Measurements from ENCODE around the gene P2RX7. TPM values are rescaled to one million over a fixed set of nuclear protein-coding genes. Genes with fewer than 3 reads are reported as not detected.
A peak's percentile ranks its signal among the peaks of the same experiment; 100 is the strongest.

P2RX7 gene
- total RNA-seq, 3 donors from 2014 or later, result 1.0 to 10.9 (median 1.4) TPM

DNA sequence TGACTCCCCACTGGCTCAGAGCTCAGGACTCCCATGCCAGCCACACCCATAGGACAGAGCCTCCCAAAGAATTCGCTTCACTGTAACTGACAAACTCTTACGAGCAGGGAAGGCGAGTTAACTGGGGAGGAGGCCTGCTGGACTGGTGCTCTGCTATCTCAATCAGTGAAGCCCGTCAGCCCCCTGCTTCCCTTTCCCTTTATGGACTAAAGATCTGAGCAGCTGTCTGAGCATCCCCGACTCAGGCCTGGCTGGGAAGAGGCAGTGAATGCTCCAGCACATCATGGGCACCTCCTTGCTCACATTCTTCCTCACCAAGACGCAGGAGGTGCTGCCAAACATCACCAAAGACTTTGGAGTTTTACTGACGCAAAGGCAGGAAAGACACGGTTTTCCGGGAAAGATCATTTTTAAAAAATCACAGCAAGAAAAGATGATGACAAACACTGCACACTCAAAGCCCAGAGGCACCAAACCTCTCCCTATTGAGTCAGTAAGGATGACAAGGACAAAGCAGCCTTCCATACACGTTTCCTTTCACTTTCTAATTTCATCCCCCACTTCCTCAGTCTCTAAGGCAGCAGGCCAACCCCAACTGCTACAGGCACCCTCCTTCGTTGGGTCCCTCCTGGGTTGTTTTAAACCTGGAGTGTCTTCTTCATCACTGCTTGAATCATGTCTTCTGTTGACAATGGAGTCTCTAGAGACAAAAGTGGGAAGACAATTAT, 45.0 kb upstream of the P2RX7 start:
- Histone ChIP-seq H3K9me3 (no peaks in the 10 kb centered on the region), H3K4me3 (no peak overlapping the region), H3K4me1 (ENCODE audit: low read depth) (no peaks in the 10 kb centered on the region), H3K36me3 (ENCODE audit: low read depth) (no peaks in the 10 kb centered on the region)
- intact Hi-C loops (cut with DNase I, micrococcal nuclease), result no loop called here
- DNase-seq (no peak), ATAC-seq (no peak)
- TF ChIP-seq, protein P1, sequence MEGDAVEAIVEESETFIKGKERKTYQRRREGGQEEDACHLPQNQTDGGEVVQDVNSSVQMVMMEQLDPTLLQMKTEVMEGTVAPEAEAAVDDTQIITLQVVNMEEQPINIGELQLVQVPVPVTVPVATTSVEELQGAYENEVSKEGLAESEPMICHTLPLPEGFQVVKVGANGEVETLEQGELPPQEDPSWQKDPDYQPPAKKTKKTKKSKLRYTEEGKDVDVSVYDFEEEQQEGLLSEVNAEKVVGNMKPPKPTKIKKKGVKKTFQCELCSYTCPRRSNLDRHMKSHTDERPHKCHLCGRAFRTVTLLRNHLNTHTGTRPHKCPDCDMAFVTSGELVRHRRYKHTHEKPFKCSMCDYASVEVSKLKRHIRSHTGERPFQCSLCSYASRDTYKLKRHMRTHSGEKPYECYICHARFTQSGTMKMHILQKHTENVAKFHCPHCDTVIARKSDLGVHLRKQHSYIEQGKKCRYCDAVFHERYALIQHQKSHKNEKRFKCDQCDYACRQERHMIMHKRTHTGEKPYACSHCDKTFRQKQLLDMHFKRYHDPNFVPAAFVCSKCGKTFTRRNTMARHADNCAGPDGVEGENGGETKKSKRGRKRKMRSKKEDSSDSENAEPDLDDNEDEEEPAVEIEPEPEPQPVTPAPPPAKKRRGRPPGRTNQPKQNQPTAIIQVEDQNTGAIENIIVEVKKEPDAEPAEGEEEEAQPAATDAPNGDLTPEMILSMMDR (IDR thresholded peaks at IDR 0.05), result no peak

DNA sequence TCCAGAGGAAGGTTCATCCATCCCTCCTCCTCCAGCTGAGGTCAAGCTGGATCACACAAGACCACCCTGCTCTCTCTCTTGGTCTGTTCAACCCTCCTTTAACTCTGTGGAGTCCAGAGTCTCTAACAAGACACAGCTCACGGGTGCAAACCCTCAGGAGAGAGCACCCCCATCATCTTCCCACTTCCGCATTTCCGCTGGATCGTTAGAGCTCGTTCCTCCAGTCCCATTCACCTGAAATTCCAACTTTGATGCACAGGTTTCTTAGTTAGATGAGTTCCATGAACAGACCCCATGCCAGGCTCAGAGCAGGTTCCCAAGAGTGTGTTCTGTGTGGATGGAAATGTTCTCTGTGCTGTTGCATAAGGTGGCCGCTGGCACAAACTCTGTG, 44.5 kb upstream of the P2RX7 start:
- Histone ChIP-seq H3K4me3 (no peak overlapping the region), H3K36me3 (ENCODE audit: low read depth) (no peaks in the 10 kb centered on the region), H3K9me3 (no peaks in the 10 kb centered on the region), H3K4me1 (ENCODE audit: low read depth) (no peaks in the 10 kb centered on the region)
- DNase-seq (no peak), ATAC-seq (no peak)
- TF ChIP-seq, protein P1 (IDR thresholded peaks at IDR 0.05), result no peak
- intact Hi-C loops (cut with DNase I, micrococcal nuclease), result no loop called here

DNA sequence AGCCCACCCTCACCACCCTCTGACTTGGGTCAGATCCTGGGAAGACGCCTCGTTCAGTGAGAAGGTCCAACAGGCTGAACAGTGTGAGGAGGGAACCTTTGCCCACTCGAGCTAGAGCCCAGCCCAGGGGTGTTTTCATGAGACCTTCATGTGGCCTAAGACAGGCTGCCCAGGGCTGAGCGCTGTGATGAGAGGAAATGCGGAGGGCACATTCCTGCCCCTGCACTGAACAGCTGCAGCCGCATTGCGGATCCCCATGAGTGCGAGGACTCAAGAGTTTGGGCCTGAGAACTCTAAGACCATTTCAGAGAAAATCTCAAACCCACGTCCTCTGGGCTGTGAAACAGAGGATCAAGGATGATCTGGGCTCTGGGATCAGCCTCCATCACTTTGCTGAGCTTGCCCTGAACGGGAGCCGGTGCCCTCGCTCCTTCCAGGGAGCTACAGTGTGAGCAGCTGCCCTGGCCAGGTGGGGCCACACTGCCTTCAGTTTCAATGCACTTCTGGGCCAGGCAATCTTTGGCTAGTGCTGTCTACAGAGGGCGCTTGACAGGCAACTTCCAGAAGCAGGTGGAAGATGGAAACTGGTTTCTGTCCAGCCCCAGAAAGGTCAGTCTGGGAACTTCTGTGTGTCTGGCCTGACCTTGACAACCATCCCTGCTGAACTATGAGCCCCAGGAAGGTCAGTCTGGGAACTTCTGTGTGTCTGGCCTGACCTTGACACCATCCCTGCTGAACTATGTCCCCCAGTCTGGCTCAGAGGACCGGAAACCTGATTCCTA, 43.5 kb upstream of the P2RX7 start:
- TF ChIP-seq, protein P1 (IDR thresholded peaks at IDR 0.05), result no peak
- Histone ChIP-seq H3K36me3 (ENCODE audit: low read depth) (no peaks in the 10 kb centered on the region), H3K9me3 (no peaks in the 10 kb centered on the region), H3K4me3 (no peak overlapping the region), H3K4me1 (ENCODE audit: low read depth) (no peaks in the 10 kb centered on the region)
- DNase-seq (peak in 2 of 3 donors; percentile 28 to 41), ATAC-seq (peak; percentile 80)
- intact Hi-C loops (cut with DNase I, micrococcal nuclease), result no loop called here

DNA sequence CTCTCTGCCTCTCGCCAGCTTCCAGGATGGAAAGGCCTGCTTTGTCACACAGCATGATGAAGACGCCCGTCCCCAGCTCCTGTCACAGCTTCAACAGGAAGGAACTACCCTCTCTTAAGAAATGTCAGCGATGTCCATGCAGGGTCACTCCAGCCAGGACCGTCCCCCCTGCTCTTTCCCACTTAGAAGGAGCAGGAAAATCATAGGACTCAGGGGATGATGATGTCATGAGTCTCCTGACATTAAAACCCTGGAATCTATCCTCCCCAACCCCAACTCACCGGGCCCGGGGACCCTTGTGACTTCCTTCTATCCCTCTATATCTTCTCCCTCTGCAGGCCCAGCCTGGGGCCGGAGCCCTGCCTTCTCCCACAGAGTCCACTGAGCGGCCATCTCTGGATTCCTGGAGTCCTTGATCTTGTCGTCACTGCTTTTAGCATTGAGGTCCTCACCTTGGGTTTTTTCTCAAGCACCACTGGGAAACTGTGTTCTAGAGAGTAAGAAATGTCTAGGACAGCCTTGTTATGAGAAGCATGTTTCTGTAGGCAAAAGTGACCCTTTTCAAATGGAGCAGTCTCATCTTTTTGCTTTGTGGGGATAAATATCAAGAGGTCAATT, 42.8 kb upstream of the P2RX7 start:
- Histone ChIP-seq H3K4me1 (ENCODE audit: low read depth) (no peaks in the 10 kb centered on the region), H3K36me3 (ENCODE audit: low read depth) (no peaks in the 10 kb centered on the region), H3K4me3 (no peak overlapping the region), H3K9me3 (no peaks in the 10 kb centered on the region)
- intact Hi-C loops (cut with DNase I, micrococcal nuclease), result no loop called here
- TF ChIP-seq, protein P1 (IDR thresholded peaks at IDR 0.05), result no peak
- ATAC-seq (no peak), DNase-seq (no peak)

DNA sequence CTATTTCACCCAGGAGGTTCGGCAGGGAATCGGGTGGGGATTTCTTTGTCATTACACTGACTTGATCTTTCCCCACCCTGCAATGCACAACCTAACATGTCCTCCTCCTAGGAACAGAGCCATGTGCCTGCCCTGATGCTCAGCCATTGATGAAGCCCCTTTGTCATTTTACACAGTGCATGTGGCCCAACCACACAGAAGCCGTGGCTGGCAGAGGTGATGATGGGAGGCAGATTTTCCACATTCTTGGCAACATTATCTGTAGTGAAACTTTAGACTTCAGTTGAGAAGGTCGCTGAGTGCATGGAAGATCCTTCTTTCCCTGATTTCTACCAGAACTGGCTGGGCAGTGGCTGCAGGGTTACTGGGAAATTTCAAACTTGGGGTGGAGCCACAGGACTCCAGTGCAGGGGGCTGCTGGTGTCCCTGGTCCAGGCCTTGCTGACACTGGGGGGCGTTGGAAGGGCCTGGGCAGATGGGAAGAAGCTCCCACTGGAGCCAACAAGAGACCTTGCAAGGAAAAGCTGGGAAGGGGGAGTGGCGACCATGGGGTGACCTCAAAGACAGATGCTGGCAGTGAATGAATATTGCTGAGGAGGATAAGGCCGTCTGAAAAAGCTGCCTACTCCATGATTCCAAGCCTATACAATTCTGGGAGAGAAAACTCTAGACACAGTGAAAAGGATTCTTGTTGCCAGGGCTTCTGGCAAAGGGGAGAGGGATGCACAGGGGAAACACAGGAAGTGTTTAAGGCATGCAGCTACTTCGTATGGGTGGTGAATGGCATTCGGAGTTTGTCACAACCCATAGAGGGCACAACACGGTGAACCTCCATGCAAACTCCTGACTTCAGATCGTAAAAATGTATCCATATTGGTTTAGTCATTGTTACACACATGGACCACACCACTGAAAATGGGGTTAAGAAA, 41.8 kb upstream of the P2RX7 start:
- DNase-seq, result no peak
- intact Hi-C loops (cut with DNase I, micrococcal nuclease), result no loop called here
- H3K36me3 ChIP-seq (ENCODE audit: low read depth), result no peaks in the 10 kb centered on the region
- peaks cover 3% of the 10 kb centered on the region for H3K4me1 ChIP-seq (ENCODE audit: low read depth)
- no peak overlapping the region for H3K4me3 ChIP-seq
- no peaks in the 10 kb centered on the region for H3K9me3 ChIP-seq
- TF ChIP-seq, protein P1 (IDR thresholded peaks at IDR 0.05), result no peak
- no peak for ATAC-seq
